CD4-positive, alpha-beta T cell treated with Interleukin-15 for 4 hours (primary cell): ENCODE measurements around the gene SCUBE1.
"Not testable (repeated sequence)": the region's sequence is repeated elsewhere in the genome, so short reads cannot be mapped to it uniquely, and the experiment has no call there.

ENCODE experiments used
- DNase-seq: peaks from one replicate; pipeline ENCODE4 v3.0.0-alpha.2; 2020; ENCODE audit warnings: low spot score

Gene SCUBE1

GRCh38 chr22:43301866-43302265 lies 41.3 kb downstream of the SCUBE1 start:
- DNase-seq: no peak

- no peak for DNase-seq
Measured at GRCh38 chr22:43300891-43301676, 42.1 kb downstream of the SCUBE1 start.

GRCh38 chr22:43299736-43300135 lies 43.4 kb downstream of the SCUBE1 start:
- DNase-seq: no peak

- no peak for DNase-seq
Measured at GRCh38 chr22:43298062-43298801, 44.9 kb downstream of the SCUBE1 start.

- no peak for DNase-seq
Measured at GRCh38 chr22:43297270-43298061, 45.7 kb downstream of the SCUBE1 start.

- no peak for DNase-seq
Measured at GRCh38 chr22:43296276-43296902, 46.8 kb downstream of the SCUBE1 start.

- DNase-seq: no peak
Measured at GRCh38 chr22:43295660-43296059, 47.5 kb downstream of the SCUBE1 start.

GRCh38 chr22:43295173-43295572 lies 48.0 kb downstream of the SCUBE1 start:
- DNase-seq: no peak

GRCh38 chr22:43293655-43294392 lies 49.3 kb downstream of the SCUBE1 start:
- no peak for DNase-seq

- no peak for DNase-seq
Measured at GRCh38 chr22:43293259-43293654, 49.9 kb downstream of the SCUBE1 start.

GRCh38 chr22:43292630-43293018 lies 50.5 kb downstream of the SCUBE1 start:
- no peak for DNase-seq

GRCh38 chr22:43291381-43291780 lies 51.8 kb downstream of the SCUBE1 start:
- no peak for DNase-seq

GRCh38 chr22:43289976-43290721 lies 53.0 kb downstream of the SCUBE1 start:
- DNase-seq: no peak

GRCh38 chr22:43289531-43289963 lies 53.6 kb downstream of the SCUBE1 start:
- no peak for DNase-seq

GRCh38 chr22:43288807-43289420 lies 54.3 kb downstream of the SCUBE1 start:
- no peak for DNase-seq

- no peak for DNase-seq
Measured at GRCh38 chr22:43288378-43288777, 54.8 kb downstream of the SCUBE1 start.

GRCh38 chr22:43287441-43287840 lies 55.7 kb downstream of the SCUBE1 start:
- no peak for DNase-seq

- no peak for DNase-seq
Measured at GRCh38 chr22:43281394-43281793, 61.8 kb downstream of the SCUBE1 start.

GRCh38 chr22:43280523-43280886 lies 62.7 kb downstream of the SCUBE1 start:
- DNase-seq: not testable (repeated sequence)

GRCh38 chr22:43279867-43280522 lies 63.2 kb downstream of the SCUBE1 start:
- no peak for DNase-seq
